HG03097 (cell line): ENCODE measurements around the gene RETREG3.
A peak's percentile ranks its signal among the peaks of the same experiment; 100 is the strongest.
"Not testable (repeated sequence)": the region's sequence is repeated elsewhere in the genome, so short reads cannot be mapped to it uniquely, and the experiment has no call there.

Experiments
- ATAC-seq: cut with Tn5 transposase; IDR thresholded peaks from one replicate; pipeline ENCODE4 v1.9.1; 2021; ENCODE audit not compliant: unreplicated experiment, low FRiP score

RETREG3 gene

GRCh38 chr17:42554250-42555121 lies 54.7 kb downstream of the RETREG3 start:
- ATAC-seq: peak; percentile 74

DNA sequence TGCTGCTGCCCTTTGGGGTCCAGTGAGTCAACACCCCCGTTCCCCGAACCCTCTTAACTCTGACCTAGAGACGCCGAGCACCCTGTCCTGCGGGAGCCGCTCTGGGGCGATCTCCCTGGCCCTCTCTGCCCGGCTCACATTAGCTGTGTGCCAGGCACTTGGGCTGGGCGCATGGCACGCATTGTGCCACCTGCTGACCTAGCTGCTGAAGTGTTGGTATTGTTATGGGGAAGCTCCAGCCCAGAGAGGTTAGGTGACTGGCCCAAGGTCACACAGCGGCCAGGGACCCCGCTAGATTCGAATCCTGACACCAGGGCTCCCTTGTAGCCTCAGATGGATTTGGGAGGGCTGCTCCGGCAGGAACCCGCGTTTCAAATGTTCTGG lies 55.3 kb downstream of the RETREG3 start:
- ATAC-seq: no peak

DNA sequence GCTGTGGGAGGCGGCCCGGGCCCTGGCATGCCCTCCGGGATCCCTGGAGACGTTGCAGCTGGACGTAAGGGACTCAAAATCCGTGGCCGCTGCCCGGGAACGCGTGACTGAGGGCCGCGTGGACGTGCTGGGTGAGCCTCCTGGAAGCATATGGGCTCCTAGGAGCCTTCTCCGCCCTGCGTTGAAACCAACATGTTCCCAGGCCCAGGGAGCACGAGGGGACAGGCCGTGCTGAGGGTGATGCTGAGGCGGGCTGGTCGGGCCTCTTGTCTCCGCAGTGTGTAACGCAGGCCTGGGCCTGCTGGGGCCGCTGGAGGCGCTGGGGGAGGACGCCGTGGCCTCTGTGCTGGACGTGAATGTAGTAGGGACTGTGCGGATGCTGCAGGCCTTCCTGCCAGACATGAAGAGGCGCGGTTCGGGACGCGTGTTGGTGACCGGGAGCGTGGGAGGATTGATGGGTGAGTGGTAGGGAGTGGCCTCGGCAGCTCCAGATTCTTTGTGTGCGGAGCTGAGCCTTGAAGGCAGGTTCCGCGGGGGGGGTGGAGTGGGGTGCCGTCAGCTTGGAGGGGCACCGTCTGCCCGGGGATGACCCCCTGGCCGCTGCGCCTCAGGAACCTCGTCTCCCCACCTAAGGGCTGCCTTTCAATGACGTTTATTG lies 55.9 kb downstream of the RETREG3 start:
- no peak for ATAC-seq

- not testable (repeated sequence) for ATAC-seq
Observed at GRCh38 chr17:42552736-42553135, 56.4 kb downstream of the RETREG3 start, which contains the start of gene HSD17B1. TSS of gene HSD17B1 (plus strand) at chr17:42552923. CDS start at chr17:42552934, 11 bp downstream.

- ATAC-seq: no peak
Observed at GRCh38 chr17:42548993-42549755, 60.0 kb downstream of the RETREG3 start.

DNA sequence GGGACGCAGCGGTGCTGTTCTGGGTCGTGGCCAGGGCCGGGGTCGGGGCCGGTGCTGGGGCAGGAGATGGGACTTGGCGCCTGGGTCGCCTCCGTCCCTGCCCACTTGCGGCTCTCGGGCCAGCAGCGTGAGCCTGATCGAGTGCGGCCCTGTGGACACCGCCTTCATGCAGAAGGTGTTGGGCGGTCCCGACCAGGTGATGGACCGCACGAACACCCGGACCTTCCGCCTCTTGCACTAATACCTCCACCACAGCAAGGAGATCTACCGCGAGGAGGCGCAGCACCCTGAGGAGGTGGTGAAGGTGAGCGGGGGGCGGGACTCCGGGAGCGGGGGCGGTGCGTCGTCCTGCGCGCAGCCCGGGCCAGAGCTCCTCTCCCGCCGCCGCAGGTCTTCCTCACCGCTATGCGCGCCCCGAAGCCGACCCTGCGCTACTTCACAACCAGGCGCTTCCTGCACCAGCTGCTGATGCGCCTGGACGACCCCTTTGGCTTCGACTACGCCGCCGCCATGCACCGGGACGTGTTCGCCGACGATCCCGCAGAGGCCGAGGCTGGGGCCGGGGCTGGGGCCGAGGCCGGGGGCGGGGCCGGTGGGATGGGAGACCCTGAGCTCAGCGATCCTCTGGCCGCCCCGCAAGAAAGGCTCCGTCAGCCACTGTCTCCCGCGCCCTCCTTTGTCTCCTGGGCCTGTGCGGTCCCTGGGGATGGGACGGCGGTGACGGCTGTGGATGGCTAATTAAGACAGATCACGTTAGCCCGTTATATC lies 60.9 kb downstream of the RETREG3 start:
- no peak for ATAC-seq

DNA sequence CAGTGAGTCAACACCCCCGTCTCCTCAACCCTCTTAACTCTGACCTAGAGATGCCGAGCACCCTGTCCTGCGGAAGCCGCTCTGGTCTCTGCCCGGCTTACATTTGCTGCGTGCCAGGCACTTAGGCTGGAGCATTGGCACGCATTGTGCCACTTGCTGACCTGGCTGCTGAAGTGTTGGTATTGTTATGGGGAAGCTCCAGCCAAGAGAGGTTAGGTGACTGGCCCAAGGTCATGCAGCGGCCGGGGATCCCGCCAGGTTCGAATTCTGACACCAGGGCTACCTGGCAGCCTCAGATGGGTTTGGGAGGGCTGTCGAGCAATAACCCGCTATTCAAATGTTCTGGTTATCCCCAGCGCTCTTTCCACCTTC lies 61.5 kb downstream of the RETREG3 start:
- no peak for ATAC-seq

- ATAC-seq: no peak
Observed at GRCh38 chr17:42547001-42547461, 62.1 kb downstream of the RETREG3 start.

- not testable (repeated sequence) for ATAC-seq
Observed at GRCh38 chr17:42545755-42546505, 63.2 kb downstream of the RETREG3 start.

DNA sequence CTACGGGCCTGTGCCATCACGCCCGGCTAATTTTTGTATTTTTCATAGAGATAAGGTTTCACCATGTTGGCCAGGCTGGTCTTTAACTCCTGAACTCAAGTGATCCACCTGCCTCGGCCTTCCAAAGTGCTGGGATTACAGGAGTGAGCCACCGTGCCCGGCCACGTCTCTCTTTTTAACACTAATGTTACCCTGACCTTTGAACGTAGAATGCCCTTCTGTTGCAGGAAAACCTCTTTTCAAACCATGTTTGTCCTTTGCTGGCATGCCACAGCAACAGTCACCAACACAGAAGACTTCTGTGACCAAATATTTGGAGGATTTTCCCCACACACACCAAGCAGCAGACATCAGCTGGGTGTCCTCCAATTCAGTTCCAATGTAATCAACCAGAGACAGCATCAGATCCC lies 64.3 kb downstream of the RETREG3 start:
- ATAC-seq: no peak

DNA sequence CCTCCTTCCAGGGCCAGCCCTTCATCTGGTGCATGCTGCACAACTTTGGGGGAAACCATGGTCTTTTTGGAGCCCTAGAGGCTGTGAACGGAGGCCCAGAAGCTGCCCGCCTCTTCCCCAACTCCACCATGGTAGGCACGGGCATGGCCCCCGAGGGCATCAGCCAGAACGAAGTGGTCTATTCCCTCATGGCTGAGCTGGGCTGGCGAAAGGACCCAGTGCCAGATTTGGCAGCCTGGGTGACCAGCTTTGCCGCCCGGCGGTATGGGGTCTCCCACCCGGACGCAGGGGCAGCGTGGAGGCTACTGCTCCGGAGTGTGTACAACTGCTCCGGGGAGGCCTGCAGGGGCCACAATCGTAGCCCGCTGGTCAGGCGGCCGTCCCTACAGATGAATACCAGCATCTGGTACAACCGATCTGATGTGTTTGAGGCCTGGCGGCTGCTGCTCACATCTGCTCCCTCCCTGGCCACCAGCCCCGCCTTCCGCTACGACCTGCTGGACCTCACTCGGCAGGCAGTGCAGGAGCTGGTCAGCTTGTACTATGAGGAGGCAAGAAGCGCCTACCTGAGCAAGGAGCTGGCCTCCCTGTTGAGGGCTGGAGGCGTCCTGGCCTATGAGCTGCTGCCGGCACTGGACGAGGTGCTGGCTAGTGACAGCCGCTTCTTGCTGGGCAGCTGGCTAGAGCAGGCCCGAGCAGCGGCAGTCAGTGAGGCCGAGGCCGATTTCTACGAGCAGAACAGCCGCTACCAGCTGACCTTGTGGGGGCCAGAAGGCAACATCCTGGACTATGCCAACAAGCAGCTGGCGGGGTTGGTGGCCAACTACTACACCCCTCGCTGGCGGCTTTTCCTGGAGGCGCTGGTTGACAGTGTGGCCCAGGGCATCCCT lies 65.7 kb downstream of the RETREG3 start:
- ATAC-seq: no peak

DNA sequence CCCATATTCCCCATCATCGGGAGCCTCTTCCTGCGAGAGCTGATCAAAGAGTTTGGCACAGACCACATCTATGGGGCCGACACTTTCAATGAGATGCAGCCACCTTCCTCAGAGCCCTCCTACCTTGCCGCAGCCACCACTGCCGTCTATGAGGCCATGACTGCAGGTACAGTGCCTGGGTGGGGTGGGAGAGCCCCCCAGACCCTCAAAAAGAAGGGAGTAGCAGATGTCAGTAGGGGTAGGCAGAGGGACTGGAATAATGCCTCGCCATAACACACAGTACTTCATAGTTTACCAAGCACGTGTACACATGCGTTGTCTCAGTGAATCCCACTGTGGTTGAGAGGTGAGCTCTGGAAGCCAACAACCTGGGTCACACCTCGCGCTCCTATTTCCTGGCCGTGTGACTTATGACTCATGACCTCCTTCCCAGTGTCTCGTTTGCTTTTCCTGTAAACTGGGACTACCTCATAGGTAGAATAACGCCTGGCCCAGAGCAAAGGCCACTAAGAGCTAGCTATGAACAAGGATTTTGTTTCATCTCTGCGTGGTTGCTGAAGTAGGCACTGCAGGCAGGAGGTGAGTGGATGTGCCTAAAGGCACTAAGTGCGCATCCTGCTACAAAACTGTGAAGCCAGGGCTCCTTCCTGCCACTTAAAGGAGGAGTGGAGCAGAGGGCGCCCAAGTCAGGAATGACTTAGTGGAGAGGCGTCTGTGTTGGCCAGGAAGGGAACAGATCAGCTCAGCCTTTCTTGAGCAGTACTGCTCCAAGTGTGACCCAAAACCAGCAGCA lies 67.9 kb downstream of the RETREG3 start:
- ATAC-seq: no peak

- ATAC-seq: not testable (repeated sequence)
Observed at GRCh38 chr17:42540558-42540957, 68.6 kb downstream of the RETREG3 start.

DNA sequence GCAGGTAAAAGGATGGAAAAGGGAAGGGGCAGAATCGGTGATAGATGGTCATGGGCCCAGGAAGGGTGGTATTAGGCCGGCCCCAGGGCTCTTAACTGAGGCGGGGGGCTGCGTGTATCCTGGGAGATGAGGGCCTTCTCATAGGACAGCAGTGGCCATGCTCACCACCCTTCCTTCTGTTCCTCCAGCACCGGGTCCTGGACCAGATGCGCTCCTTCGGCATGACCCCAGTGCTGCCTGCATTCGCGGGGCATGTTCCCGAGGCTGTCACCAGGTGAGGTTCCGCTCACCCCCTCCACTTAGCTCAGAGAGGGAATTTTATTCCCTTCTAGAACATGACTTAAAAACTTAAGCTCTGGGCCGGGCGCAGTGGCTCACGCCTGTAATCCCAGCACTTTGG lies 70.7 kb downstream of the RETREG3 start:
- ATAC-seq: no peak

DNA sequence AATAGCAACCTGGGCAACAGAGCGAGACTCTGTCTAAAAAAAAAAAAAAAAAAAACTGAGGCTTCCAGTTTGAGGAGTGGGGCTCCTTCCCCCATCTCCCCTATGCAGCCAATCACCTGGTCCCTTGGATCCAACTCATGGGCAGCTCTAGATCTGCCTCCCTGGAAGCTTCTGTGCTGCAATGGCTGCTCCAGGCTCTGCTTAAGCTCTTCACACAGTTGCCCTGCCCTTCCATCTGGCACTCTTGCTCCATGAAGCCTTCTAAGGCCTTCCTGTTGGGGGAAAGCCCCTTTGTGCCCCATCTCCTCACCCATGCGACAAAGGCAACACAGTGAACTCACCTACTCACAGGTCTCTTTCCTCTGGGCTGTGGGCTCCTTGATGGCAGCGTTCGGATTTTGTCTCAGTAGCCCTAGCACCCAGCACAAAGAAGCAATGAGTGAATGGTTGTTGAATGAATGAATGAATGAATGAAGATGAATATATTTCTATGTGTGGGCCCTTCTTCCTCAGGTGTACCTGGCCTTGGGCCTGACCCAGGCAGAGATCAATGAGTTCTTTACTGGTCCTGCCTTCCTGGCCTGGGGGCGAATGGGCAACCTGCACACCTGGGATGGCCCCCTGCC lies 71.2 kb downstream of the RETREG3 start:
- ATAC-seq: no peak

GRCh38 chr17:42537156-42537805 lies 71.9 kb downstream of the RETREG3 start:
- no peak for ATAC-seq
